Measurements from ENCODE around the gene CEP120. TPM values are rescaled to one million over a fixed set of nuclear protein-coding genes. Genes with fewer than 3 reads are reported as not detected.

Gene CEP120
- total and polyA plus RNA-seq, 8 donors, result 3.5 to 27.5 (median 4.9) TPM

GRCh38 chr5:123297866-123298265, 125.3 kb downstream of the CEP120 start:
- H3K36me3 ChIP-seq, result no peaks in the 10 kb centered on the region
- intact Hi-C loops (cut with DNase I; ENCODE audit: low total_unique reads), result no loop called here

GRCh38 chr5:123297198-123297831, 125.9 kb downstream of the CEP120 start:
- Histone ChIP-seq H3K4me1 (no peaks in the 10 kb centered on the region), H3K4me3 (no peak overlapping the region), H3K9me3 (peaks cover 0 to 5% (median 2%) of the 10 kb centered on the region in 4 donors), H3K36me3 (no peaks in the 10 kb centered on the region), H3K27ac (no peak overlapping the region), H3K27me3 (no peaks in the 10 kb centered on the region)
- no peak for DNase-seq
- no peak for TF ChIP-seq CTCF (IDR thresholded peaks at IDR 0.05)
- TF ChIP-seq EP300 (IDR thresholded peaks at IDR 0.05), result no peak
- TF ChIP-seq POLR2AphosphoS5 (IDR thresholded peaks at IDR 0.05), result no peak
- TF ChIP-seq POLR2A (IDR thresholded peaks at IDR 0.05), result no peak
- WGBS, 5 donors, result 73 to 83% (median 79%) methylated on average over 2 of the region's 2 CpGs
- intact Hi-C loops (cut with DNase I; ENCODE audit: low total_unique reads), result no loop called here

More at GRCh38 chr5:123297866-123298265, 125.3 kb downstream of the CEP120 start:
- 52 to 75% (median 63%) methylated on average over 1 of the region's 1 CpG for WGBS, 5 donors
- Histone ChIP-seq H3K9me3 (peaks cover 0 to 5% (median 2%) of the 10 kb centered on the region in 4 donors), H3K27me3 (no peaks in the 10 kb centered on the region), H3K4me1 (no peaks in the 10 kb centered on the region), H3K27ac (no peak overlapping the region), H3K4me3 (no peak overlapping the region)
- DNase-seq, result no peak
- TF ChIP-seq POLR2AphosphoS5 (IDR thresholded peaks at IDR 0.05), result no peak

Other genes with a start within 250 kb of the CEP120 start
- gene CSNK1G3, start 88.8 kb upstream of the CEP120 start, total RNA-seq, result 100 to 1,000 TPM in 1 of 5 donors, 10 to 100 TPM in 4; 19.3 to 151 (median 33.5) TPM
- gene CSNK1G3, start 88.8 kb upstream of the CEP120 start, polyA plus RNA-seq, result 10 to 100 TPM; 12.9 to 19.1 (median 16.2) TPM